ENCODE data around the gene GPR146.

The GPR146 gene

GRCh38 chr7:1097120-1097504 lies 52.8 kb downstream of the GPR146 start:
- Histone ChIP-seq H3K27ac (no peak overlapping the region), H3K4me3 (no peak overlapping the region), H3K36me3 (ENCODE audit: insufficient read depth, low read length) (no peaks in the 10 kb centered on the region; the same call in 1 of the 2 replicates), H3K9ac (ENCODE audit: insufficient read length) (no peak overlapping the region), H3K9me3 (ENCODE audit: low read depth, low read length) (no peaks in the 10 kb centered on the region)
- no peak for TF ChIP-seq FOXP2 (optimal IDR thresholded peaks at IDR 0.05; ENCODE audit: control extremely low read depth, extremely low read length, insufficient read depth)
- TF ChIP-seq EZH2 (IDR thresholded peaks at IDR 0.05), result no peak
- TF ChIP-seq POLR2AphosphoS5 (IDR thresholded peaks at IDR 0.05; ENCODE audit: borderline replicate concordance, low read depth, low read length), result no peak
- DNase-seq (ENCODE audit: low read depth, low spot score), result no peak

- Histone ChIP-seq H3K9me3 (ENCODE audit: low read depth, low read length) (no peaks in the 10 kb centered on the region), H3K4me3 (no peak overlapping the region), H3K36me3 (ENCODE audit: insufficient read depth, low read length) (no peaks in the 10 kb centered on the region; the same call in 1 of the 2 replicates), H3K9ac (ENCODE audit: insufficient read length) (no peak overlapping the region), H3K27ac (no peak overlapping the region)
- TF ChIP-seq EZH2 (IDR thresholded peaks at IDR 0.05) (no peak), POLR2AphosphoS5 (IDR thresholded peaks at IDR 0.05; ENCODE audit: borderline replicate concordance, low read depth, low read length) (no peak), FOXP2 (optimal IDR thresholded peaks at IDR 0.05; ENCODE audit: control extremely low read depth, extremely low read length, insufficient read depth) (no peak)
- DNase-seq (ENCODE audit: low read depth, low spot score), result no peak
These were observed 54.2 kb downstream of the GPR146 start for GRCh38 chr7:1098243-1099153.

DNA sequence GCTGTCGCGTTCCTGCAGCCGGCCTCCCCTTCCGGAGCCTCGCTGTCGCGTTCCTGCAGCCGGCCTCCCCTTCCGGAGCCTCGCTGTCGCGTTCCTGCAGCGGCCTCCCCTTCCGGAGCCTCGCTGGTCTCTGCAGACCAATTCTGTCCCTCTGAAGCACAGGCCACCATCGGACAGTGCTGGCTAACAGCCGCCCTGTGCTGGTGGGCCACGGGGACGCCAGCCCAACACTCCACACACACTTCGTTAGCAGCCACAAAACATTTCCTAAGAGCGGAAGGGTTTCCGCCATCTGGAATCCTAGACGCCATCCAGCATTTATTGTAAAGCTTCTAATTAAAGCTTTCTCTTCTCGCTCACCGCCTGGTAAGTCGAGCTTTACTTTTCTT lies 54.8 kb downstream of the GPR146 start:
- no peaks in the 10 kb centered on the region; the same call in 1 of the 2 replicates for H3K36me3 ChIP-seq (ENCODE audit: insufficient read depth, low read length)
- no peak overlapping the region for H3K9ac ChIP-seq (ENCODE audit: insufficient read length)
- TF ChIP-seq FOXP2 (optimal IDR thresholded peaks at IDR 0.05; ENCODE audit: control extremely low read depth, extremely low read length, insufficient read depth), result no peak
- no peak for TF ChIP-seq EZH2 (IDR thresholded peaks at IDR 0.05)
- H3K9me3 ChIP-seq (ENCODE audit: low read depth, low read length), result no peaks in the 10 kb centered on the region
- no peak overlapping the region for H3K4me3 ChIP-seq
- H3K27ac ChIP-seq, result no peak overlapping the region
- no peak for DNase-seq (ENCODE audit: low read depth, low spot score)

DNA sequence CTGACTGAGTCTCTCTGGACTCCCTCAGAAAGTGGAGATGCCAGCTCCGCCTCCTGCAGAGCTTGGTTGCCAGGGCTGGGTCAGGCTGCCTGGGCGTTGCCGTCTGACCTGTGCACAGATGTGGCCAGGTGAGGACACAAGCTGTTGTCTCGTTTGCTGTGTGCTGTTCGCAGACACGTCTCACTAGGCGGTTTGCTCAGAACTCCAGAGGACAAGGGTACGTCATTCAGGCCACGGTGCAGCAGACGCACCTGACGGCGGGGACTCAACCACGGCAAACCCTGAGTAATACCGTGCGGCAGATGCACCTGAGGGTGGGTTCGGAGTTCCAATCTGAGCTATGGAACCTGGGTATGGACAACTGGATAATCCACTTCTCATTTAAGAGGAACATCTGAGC lies 55.3 kb downstream of the GPR146 start:
- DNase-seq (ENCODE audit: low read depth, low spot score), result no peak
- TF ChIP-seq POLR2AphosphoS5 (IDR thresholded peaks at IDR 0.05; ENCODE audit: borderline replicate concordance, low read depth, low read length) (no peak), EZH2 (IDR thresholded peaks at IDR 0.05) (no peak)
- Histone ChIP-seq H3K36me3 (ENCODE audit: insufficient read depth, low read length) (no peaks in the 10 kb centered on the region; the same call in 1 of the 2 replicates), H3K9me3 (ENCODE audit: low read depth, low read length) (no peaks in the 10 kb centered on the region), H3K4me3 (no peak overlapping the region), H3K27ac (no peak overlapping the region), H3K9ac (ENCODE audit: insufficient read length) (no peak overlapping the region)

DNA sequence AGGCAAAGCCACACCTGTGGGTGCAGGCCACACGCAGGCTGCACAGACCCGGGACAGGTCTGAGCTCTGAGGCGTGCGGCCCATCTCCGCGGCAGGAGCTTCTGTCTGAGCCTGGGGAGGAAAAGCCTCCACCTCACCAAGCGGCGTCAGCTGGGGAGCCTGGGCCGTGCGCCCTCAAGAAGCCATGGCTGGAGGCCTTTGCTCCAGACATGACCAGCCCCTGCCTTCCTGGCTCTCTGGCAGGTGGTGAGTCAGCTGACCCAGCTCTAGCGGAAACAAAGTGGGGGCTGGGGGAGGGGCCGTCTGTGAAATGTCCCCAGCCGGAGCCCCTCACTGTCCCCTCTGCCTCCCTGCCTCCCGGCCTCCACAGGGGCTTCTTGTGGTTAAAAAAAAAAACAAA lies 56.0 kb downstream of the GPR146 start:
- DNase-seq (ENCODE audit: low read depth, low spot score), result no peak
- Histone ChIP-seq H3K9ac (ENCODE audit: insufficient read length) (no peak overlapping the region), H3K4me3 (no peak overlapping the region), H3K27ac (no peak overlapping the region), H3K9me3 (ENCODE audit: low read depth, low read length) (no peaks in the 10 kb centered on the region), H3K36me3 (ENCODE audit: insufficient read depth, low read length) (no peaks in the 10 kb centered on the region; the same call in 1 of the 2 replicates)
- TF ChIP-seq EZH2 (IDR thresholded peaks at IDR 0.05) (no peak), FOXP2 (optimal IDR thresholded peaks at IDR 0.05; ENCODE audit: control extremely low read depth, extremely low read length, insufficient read depth) (no peak), POLR2AphosphoS5 (IDR thresholded peaks at IDR 0.05; ENCODE audit: borderline replicate concordance, low read depth, low read length) (no peak)

- no peak for TF ChIP-seq POLR2AphosphoS5 (IDR thresholded peaks at IDR 0.05; ENCODE audit: borderline replicate concordance, low read depth, low read length)
- no peak for TF ChIP-seq EZH2 (IDR thresholded peaks at IDR 0.05)
- TF ChIP-seq FOXP2 (optimal IDR thresholded peaks at IDR 0.05; ENCODE audit: control extremely low read depth, extremely low read length, insufficient read depth), result no peak
- Histone ChIP-seq H3K36me3 (ENCODE audit: insufficient read depth, low read length) (no peaks in the 10 kb centered on the region; the same call in 1 of the 2 replicates), H3K27ac (no peak overlapping the region), H3K9me3 (ENCODE audit: low read depth, low read length) (no peaks in the 10 kb centered on the region), H3K9ac (ENCODE audit: insufficient read length) (no peak overlapping the region), H3K4me3 (no peak overlapping the region)
- DNase-seq (ENCODE audit: low read depth, low spot score), result no peak
These were observed 56.7 kb downstream of the GPR146 start for GRCh38 chr7:1100834-1101562.

GRCh38 chr7:1101563-1102431 lies 57.5 kb downstream of the GPR146 start:
- Histone ChIP-seq H3K9ac (ENCODE audit: insufficient read length) (no peak overlapping the region), H3K9me3 (ENCODE audit: low read depth, low read length) (no peaks in the 10 kb centered on the region), H3K27ac (no peak overlapping the region), H3K36me3 (ENCODE audit: insufficient read depth, low read length) (no peaks in the 10 kb centered on the region; the same call in 1 of the 2 replicates), H3K4me3 (no peak overlapping the region)
- TF ChIP-seq POLR2AphosphoS5 (IDR thresholded peaks at IDR 0.05; ENCODE audit: borderline replicate concordance, low read depth, low read length) (no peak), FOXP2 (optimal IDR thresholded peaks at IDR 0.05; ENCODE audit: control extremely low read depth, extremely low read length, insufficient read depth) (no peak), EZH2 (IDR thresholded peaks at IDR 0.05) (no peak)
- no peak for DNase-seq (ENCODE audit: low read depth, low spot score)
